Breast epithelium (tissue), 4 donors: ENCODE results near the gene CSNK1G1. TPM values are rescaled to one million over a fixed set of nuclear protein-coding genes. Genes with fewer than 3 reads are reported as not detected.

Source experiments
- DNase-seq, 2 donors: peaks; one replicate each; pipeline ENCODE4 v3.0.0-alpha.2; 2019; ENCODE audit warnings: low spot score in 2 of 2
- H3K27ac ChIP-seq, 2 donors: fragments of 200-600 bp; sonication (generic) in 1 of 2; one replicate each; pipeline ENCODE4 v1.5.1; 2016 to 2019; ENCODE audit warnings: mild to moderate bottlenecking in 1 of 2
- H3K27me3 ChIP-seq, 2 donors: fragments of 200-600 bp; sonication (generic) in 1 of 2; one replicate each; pipeline versions ENCODE4 v1.5.1 to v1.6.0; 2017 to 2019; ENCODE audit warnings: control low read depth in 1 of 2, mild to moderate bottlenecking in 1 of 2
- H3K36me3 ChIP-seq: fragments of 200-600 bp; one replicate; pipeline ENCODE4 v1.5.1; 2019
- H3K4me1 ChIP-seq, 2 donors: fragments of 200-600 bp; sonication (generic); one replicate each; pipeline ENCODE4 v1.5.1; 2016 to 2019; ENCODE audit warnings: control low read depth in 1 of 2
- H3K4me3 ChIP-seq, 3 donors: fragments of 200-600 bp; sonication (generic); 1 replicate in 2 of 3; 2 replicates in 1 of 3; pipeline ENCODE4 v1.5.1; 2016 to 2019; ENCODE audit warnings: mild to moderate bottlenecking in 3 of 3, moderate library complexity in 2 of 3
- H3K9me3 ChIP-seq, 2 donors: fragments of 200-600 bp; sonication (generic) in 1 of 2; one replicate each; pipeline ENCODE4 v1.5.1; 2016 to 2019; ENCODE audit warnings: control low read depth in 1 of 2
- CTCF ChIP-seq, 3 donors: fragments of 450-650 bp; IDR thresholded peaks; one replicate each; pipeline ENCODE4 v1.5.1; 2016 to 2017; ENCODE audit warnings: antibody characterized with exemption in 3 of 3, mild to moderate bottlenecking in 3 of 3, moderate library complexity in 3 of 3
- POLR2A ChIP-seq: fragments of 450-650 bp; IDR thresholded peaks from one replicate; pipeline ENCODE4 v1.6.1; 2016; ENCODE audit warnings: antibody characterized with exemption, mild to moderate bottlenecking, moderate library complexity
- POLR2AphosphoS5 ChIP-seq, 3 donors: sonication (generic); formaldehyde crosslinking; IDR thresholded peaks; one replicate each; pipeline ENCODE4 v1.6.1; 2017; ENCODE audit warnings: antibody characterized with exemption in 3 of 3
- intact Hi-C: fragments of 100-400 bp; cut with DNase I; formaldehyde crosslinking; loops from one replicate; pipeline ENCODE4 v1.15.1; 2023; ENCODE audit warnings: low total_unique reads
- total RNA-seq, 3 donors: library from RNA; depleted of rRNA; stranded (reverse); fragments of >200 nt; gene quantifications; one replicate each; pipeline ENCODE4 v1.1.0, GENCODE V29; 2016

Gene CSNK1G1
- total RNA-seq, 3 donors from 2014 or later = 12.6 to 37.7 (median 31.2) TPM

GRCh38 chr15:64191971-64192830 is 163.8 kb downstream of the CSNK1G1 start:
- TF ChIP-seq CTCF (IDR thresholded peaks at IDR 0.05) (no peak), POLR2AphosphoS5 (IDR thresholded peaks at IDR 0.05) (no peak), POLR2A (no peak)
- no peaks in the 10 kb centered on the region for H3K4me1 ChIP-seq
- intact Hi-C loops = no loop called here
- H3K9me3 ChIP-seq = no peaks in the 10 kb centered on the region
- H3K27me3 ChIP-seq = no peaks in the 10 kb centered on the region
- no peak for DNase-seq
- no peak overlapping the region for H3K4me3 ChIP-seq
- no peak overlapping the region for H3K27ac ChIP-seq
- no peaks in the 10 kb centered on the region for H3K36me3 ChIP-seq

GRCh38 chr15:64187396-64188191 is 168.4 kb downstream of the CSNK1G1 start:
- Histone ChIP-seq H3K27ac (no peak overlapping the region), H3K4me3 (no peak overlapping the region), H3K9me3 (no peaks in the 10 kb centered on the region), H3K27me3 (no peaks in the 10 kb centered on the region), H3K36me3 (no peaks in the 10 kb centered on the region), H3K4me1 (no peaks in the 10 kb centered on the region)
- TF ChIP-seq CTCF (IDR thresholded peaks at IDR 0.05) (no peak), POLR2AphosphoS5 (IDR thresholded peaks at IDR 0.05) (no peak), POLR2A (no peak)
- no peak for DNase-seq
- intact Hi-C loops = no loop called here

- intact Hi-C loops = no loop called here
- no peaks in the 10 kb centered on the region for H3K9me3 ChIP-seq
- DNase-seq = no peak
- H3K36me3 ChIP-seq = no peaks in the 10 kb centered on the region
- no peak overlapping the region for H3K27ac ChIP-seq
- H3K4me1 ChIP-seq = no peaks in the 10 kb centered on the region
- H3K4me3 ChIP-seq = no peak overlapping the region
- H3K27me3 ChIP-seq = no peaks in the 10 kb centered on the region
- TF ChIP-seq POLR2AphosphoS5 (IDR thresholded peaks at IDR 0.05) = no peak
- no peak for TF ChIP-seq CTCF (IDR thresholded peaks at IDR 0.05)
- TF ChIP-seq POLR2A = no peak
Observed at GRCh38 chr15:64185146-64185911, 170.6 kb downstream of the CSNK1G1 start.

GRCh38 chr15:64182859-64183370 is 173.1 kb downstream of the CSNK1G1 start:
- DNase-seq = no peak
- intact Hi-C loops = no loop called here
- no peak overlapping the region for H3K4me3 ChIP-seq
- no peaks in the 10 kb centered on the region for H3K27me3 ChIP-seq
- TF ChIP-seq POLR2A (no peak), CTCF (IDR thresholded peaks at IDR 0.05) (no peak), POLR2AphosphoS5 (IDR thresholded peaks at IDR 0.05) (no peak)
- no peaks in the 10 kb centered on the region for H3K9me3 ChIP-seq
- no peaks in the 10 kb centered on the region for H3K4me1 ChIP-seq
- H3K36me3 ChIP-seq = no peaks in the 10 kb centered on the region
- no peak overlapping the region for H3K27ac ChIP-seq
